HCT116 (cell line): ENCODE measurements around the gene SERF2. TPM values are rescaled to one million over a fixed set of nuclear protein-coding genes. Genes with fewer than 3 reads are reported as not detected.
"Not testable (repeated sequence)": the region's sequence is repeated elsewhere in the genome, so short reads cannot be mapped to it uniquely, and the experiment has no call there.

Source experiments
- ATAC-seq: fragments of 200-7000 bp; cut with Tn5 transposase; 2 replicates; pipeline ENCODE4 v1.9.1; 2020; ENCODE audit warnings: mild to moderate bottlenecking, moderate library complexity
- BruUV-seq: library from RNA; stranded (reverse); fragments of 400-500 nt; replicated peaks from 2 replicates; lab custom pipeline; 2021; lab: Mats Ljungman, UMichigan
- CTCF ChIA-PET: fragments of 300-600 bp; sonication (Branson Sonifier 250); formaldehyde crosslinking; loops from one replicate; lab custom pipeline; 2021; ENCODE audit warnings: antibody characterized with exemption; lab: Charles Lee
- POLR2A ChIA-PET: fragments of 300-600, 350-600 bp; sonication (Branson Sonifier 250); formaldehyde crosslinking; loops from one replicate; lab custom pipeline; 2021; ENCODE audit warnings: antibody characterized with exemption; lab: Charles Lee
- RAD21 ChIA-PET, 2 experiments: fragments of 300-600 bp; sonication (Branson Sonifier 250); formaldehyde crosslinking; loops; one replicate each; lab custom pipeline; 2023; ENCODE audit warnings: low total read pairs in 2 of 2; ENCODE audit not compliant: uncharacterized antibody in 2 of 2, unreplicated experiment in 2 of 2, low non-redundant PET in 1 of 2; lab: Charles Lee
- DNase-seq: peaks from one replicate; pipeline ENCODE4 v3.0.0-alpha.2; 2010; ENCODE audit warnings: low read depth, low spot score
- H2AFZ ChIP-seq: fragments of 200-600 bp; shearing (Covaris generic), sonication (generic); 2 replicates; pipeline ENCODE4 v1.6.1; 2017; ENCODE audit warnings: low read depth, mixed run types, mixed read lengths, antibody characterized with exemption, low read length; ENCODE audit not compliant: poor library complexity, severe bottlenecking
- H3K27ac ChIP-seq: 2 replicates; pipeline ENCODE4 v1.5.1; 2012; ENCODE audit warnings: low read depth, low read length
- H3K27me3 ChIP-seq: fragments of 200-600 bp; sonication (generic); 2 replicates; pipeline ENCODE4 v1.6.1; 2016; ENCODE audit warnings: mixed run types, low read length, mixed read lengths; ENCODE audit not compliant: insufficient read depth
- H3K36me3 ChIP-seq, 2 experiments: fragments of 200-500 bp in 1 of 2; fragments of 200-600 bp in 1 of 2; sonication (Bioruptor generic) in 1 of 2; sonication (generic) in 1 of 2; 2 replicates each; pipeline versions ENCODE4 v1.5.1 to v1.6.1; 2014 to 2016; ENCODE audit warnings: low read length in 2 of 2, inconsistent platforms in 1 of 2, mixed read lengths in 1 of 2, mixed run types in 1 of 2; ENCODE audit not compliant: insufficient read depth in 2 of 2, control insufficient read depth in 1 of 2
- H3K4me1 ChIP-seq, 2 experiments: fragments of 200-600 bp in 1 of 2; sonication (generic) in 1 of 2; 2 replicates each; pipeline versions ENCODE4 v1.5.1 to v1.6.1; 2012 to 2017; ENCODE audit warnings: low read length in 2 of 2, inconsistent platforms in 1 of 2, mild to moderate bottlenecking in 1 of 2, mixed read lengths in 1 of 2, mixed run types in 1 of 2, moderate library complexity in 1 of 2; ENCODE audit not compliant: insufficient read depth in 2 of 2, control insufficient read depth in 1 of 2
- H3K4me2 ChIP-seq: fragments of 200-600 bp; sonication (generic); 2 replicates; pipeline ENCODE4 v1.6.1; 2017; ENCODE audit warnings: mixed run types, low read length, mixed read lengths
- H3K4me3 ChIP-seq, 2 experiments: fragments of 200-600 bp in 1 of 2; sonication (generic) in 1 of 2; replicated peaks in 1 of 2; 2 replicates each; pipeline ENCODE4 v1.5.1; 2011 to 2016; ENCODE audit warnings: low read length in 2 of 2, control low read depth in 1 of 2, low read depth in 1 of 2, mild to moderate bottlenecking in 1 of 2, mixed read lengths in 1 of 2, mixed run types in 1 of 2
- H3K79me2 ChIP-seq: fragments of 200-600 bp; sonication (generic); 2 replicates; pipeline ENCODE4 v1.6.1; 2017; ENCODE audit warnings: mild to moderate bottlenecking, mixed run types, low read length, moderate library complexity, mixed read lengths; ENCODE audit not compliant: insufficient read depth
- H3K9ac ChIP-seq: fragments of 200-600 bp; sonication (generic); 2 replicates; pipeline ENCODE4 v1.6.1; 2016; ENCODE audit warnings: low read length, mixed read lengths
- H3K9me2 ChIP-seq: fragments of 200-600 bp; sonication (generic), shearing (Covaris generic); 2 replicates; pipeline ENCODE4 v1.6.1; 2017; ENCODE audit warnings: mixed run types, mild to moderate bottlenecking, moderate library complexity; ENCODE audit not compliant: insufficient read depth
- H3K9me3 ChIP-seq, 2 experiments: fragments of 200-500 bp in 1 of 2; fragments of 200-600 bp in 1 of 2; sonication (Bioruptor generic) in 1 of 2; sonication (generic) in 1 of 2; 2 replicates each; pipeline ENCODE4 v1.6.1; 2014 to 2017; ENCODE audit warnings: low read length in 2 of 2, mixed read lengths in 2 of 2, inconsistent platforms in 1 of 2, low read depth in 1 of 2, mild to moderate bottlenecking in 1 of 2, mixed run types in 1 of 2, moderate library complexity in 1 of 2; ENCODE audit not compliant: control insufficient read depth in 1 of 2, insufficient read depth in 1 of 2
- H4K20me1 ChIP-seq: fragments of 200-600 bp; sonication (generic), shearing (Covaris generic); 2 replicates; pipeline ENCODE4 v1.6.1; 2017; ENCODE audit warnings: mixed run types, mild to moderate bottlenecking, moderate library complexity; ENCODE audit not compliant: insufficient read depth
- intact Hi-C: fragments of 100-400 bp; cut with micrococcal nuclease; formaldehyde crosslinking; loops from 2 replicates; pipeline ENCODE4 v1.10.0; 2022
- total RNA-seq: library from RNA; stranded (reverse); gene quantifications from one replicate; pipeline ENCODE4 v1.2.1, GENCODE V29; 2021; ENCODE audit not compliant: unreplicated experiment

SERF2 gene
- total RNA-seq, 1 experiment from 2014 or later = 656 TPM

GRCh38 chr15:43829951-43830540 lies 37.9 kb downstream of the SERF2 start:
- intact Hi-C loops, H3K27me3 ChIP-seq, H3K4me2 ChIP-seq, DNase-seq, CTCF ChIA-PET, H3K9ac ChIP-seq, H3K9me3 ChIP-seq, RAD21 ChIA-PET, H2AFZ ChIP-seq, POLR2A ChIA-PET, H3K9me2 ChIP-seq, ATAC-seq, H3K27ac ChIP-seq, H4K20me1 ChIP-seq, BruUV-seq, H3K4me3 ChIP-seq: not testable (repeated sequence)
- Histone ChIP-seq H3K36me3 (peaks cover 7 to 27% of the 10 kb centered on the region in 2 experiments), H3K4me1 (peaks cover 6 to 30% of the 10 kb centered on the region in 2 experiments), H3K79me2 (peaks cover 79% of the 10 kb centered on the region)

- H3K4me2 ChIP-seq, BruUV-seq, CTCF ChIA-PET, H3K27me3 ChIP-seq, H3K4me3 ChIP-seq, RAD21 ChIA-PET, H4K20me1 ChIP-seq, H3K9me3 ChIP-seq, intact Hi-C loops, ATAC-seq, H3K27ac ChIP-seq, DNase-seq, POLR2A ChIA-PET, H3K9ac ChIP-seq, H3K9me2 ChIP-seq, H2AFZ ChIP-seq: not testable (repeated sequence)
- Histone ChIP-seq H3K36me3 (peaks cover 11 to 29% of the 10 kb centered on the region in 2 experiments), H3K4me1 (peaks cover 4 to 23% of the 10 kb centered on the region in 2 experiments; a peak in 3 of 4 replicates), H3K79me2 (peaks cover 79% of the 10 kb centered on the region)
Observed at GRCh38 chr15:43830691-43831275, 38.7 kb downstream of the SERF2 start.

- H3K27ac ChIP-seq, CTCF ChIA-PET, H3K9me2 ChIP-seq, H3K9me3 ChIP-seq, ATAC-seq, DNase-seq, H3K4me2 ChIP-seq, H2AFZ ChIP-seq, H3K27me3 ChIP-seq, BruUV-seq, H3K9ac ChIP-seq, intact Hi-C loops, H3K4me3 ChIP-seq, H4K20me1 ChIP-seq: not testable (repeated sequence)
- Histone ChIP-seq H3K4me1 (peaks cover 0 to 15% of the 10 kb centered on the region in 2 experiments; a peak in 3 of 4 replicates), H3K79me2 (peaks cover 79% of the 10 kb centered on the region), H3K36me3 (peaks cover 17 to 36% of the 10 kb centered on the region in 2 experiments)
- POLR2A ChIA-PET = interaction anchor here (0.6 to 0.7 kb wide), 2 partner anchors 9 to 14 kb away, joined by 3 read pairs; no protein-coding TSS in a partner anchor
- RAD21 ChIA-PET = interaction anchor here in 1 of 2 experiments (0.6 kb wide), 1 partner anchor 15 kb away, joined by 3 read pairs; no protein-coding TSS in a partner anchor
Observed at GRCh38 chr15:43831519-43832052, 39.5 kb downstream of the SERF2 start.

- H3K9me3 ChIP-seq, ATAC-seq, H3K27ac ChIP-seq, POLR2A ChIA-PET, H3K9ac ChIP-seq, H3K27me3 ChIP-seq, RAD21 ChIA-PET, H3K4me2 ChIP-seq, H3K9me2 ChIP-seq, H3K4me1 ChIP-seq, H4K20me1 ChIP-seq, DNase-seq, CTCF ChIA-PET, BruUV-seq, H3K4me3 ChIP-seq, intact Hi-C loops, H2AFZ ChIP-seq: not testable (repeated sequence)
- Histone ChIP-seq H3K79me2 (peaks cover 79% of the 10 kb centered on the region), H3K36me3 (peaks cover 17 to 43% of the 10 kb centered on the region in 2 experiments)
Observed at GRCh38 chr15:43832485-43832884, 40.4 kb downstream of the SERF2 start.
